Fibroblast of lung (primary cell): ENCODE measurements around the gene AHR. TPM values are rescaled to one million over a fixed set of nuclear protein-coding genes. Genes with fewer than 3 reads are reported as not detected.
"Not testable (repeated sequence)": the region's sequence is repeated elsewhere in the genome, so short reads cannot be mapped to it uniquely, and the experiment has no call there.

Experiments used
- DNase-seq, 2 donors: peaks; one replicate each; pipeline versions ENCODE4 v3.0.0 to v3.0.0-alpha.2; 2010; ENCODE audit warnings: low read depth in 2 of 2
- H2AFZ ChIP-seq: 2 replicates; pipeline ENCODE4 v1.5.1; 2012; ENCODE audit warnings: low read length, control low read depth, inconsistent platforms
- H3K27ac ChIP-seq: 2 replicates; pipeline ENCODE4 v1.5.1; 2011; ENCODE audit warnings: low read length, control low read depth; ENCODE audit not compliant: insufficient read depth
- H3K27me3 ChIP-seq: 2 replicates; pipeline ENCODE4 v1.5.1; 2011; ENCODE audit warnings: mild to moderate bottlenecking, low read length; ENCODE audit not compliant: control insufficient read depth, insufficient read depth
- H3K36me3 ChIP-seq: 2 replicates; pipeline ENCODE4 v1.5.1; 2011; ENCODE audit warnings: low read length; ENCODE audit not compliant: control insufficient read depth, insufficient read depth
- H3K4me1 ChIP-seq: 2 replicates; pipeline ENCODE4 v1.5.1; 2011; ENCODE audit warnings: low read length; ENCODE audit not compliant: control insufficient read depth, insufficient read depth; ENCODE audit errors: extremely low read depth
- H3K4me2 ChIP-seq: 2 replicates; pipeline ENCODE4 v1.5.1; 2011; ENCODE audit warnings: low read length, control low read depth; ENCODE audit not compliant: insufficient read depth; ENCODE audit errors: extremely low read depth
- H3K4me3 ChIP-seq, 4 experiments: fragments of 200-600 bp in 1 of 4; sonication (generic) in 1 of 4; replicated peaks in 1 of 4; 2 replicates each; pipeline ENCODE4 v1.5.1; 2011 to 2016; ENCODE audit warnings: low read length in 4 of 4, low read depth in 3 of 4, mild to moderate bottlenecking in 3 of 4, control low read depth in 2 of 4, inconsistent platforms in 1 of 4, mixed read lengths in 1 of 4; ENCODE audit not compliant: insufficient read depth in 1 of 4; ENCODE audit errors: control extremely low read depth in 1 of 4
- H3K79me2 ChIP-seq: 2 replicates; pipeline ENCODE4 v1.5.1; 2012; ENCODE audit warnings: mild to moderate bottlenecking, low read length, inconsistent platforms; ENCODE audit not compliant: control insufficient read depth, insufficient read depth
- H3K9ac ChIP-seq: 2 replicates; pipeline ENCODE4 v1.5.1; 2011; ENCODE audit warnings: mild to moderate bottlenecking, low read length, control low read depth; ENCODE audit not compliant: insufficient read depth
- H3K9me3 ChIP-seq: 2 replicates; pipeline ENCODE4 v1.5.1; 2012; ENCODE audit warnings: low read depth, low read length; ENCODE audit not compliant: control insufficient read depth, insufficient read depth
- H4K20me1 ChIP-seq: 2 replicates; pipeline ENCODE4 v1.5.1; 2011; ENCODE audit warnings: low read length; ENCODE audit not compliant: control insufficient read depth, insufficient read depth; ENCODE audit errors: extremely low read depth
- CTCF ChIP-seq, 2 donors: IDR thresholded peaks in 1 of 2; conservative IDR thresholded peaks in 1 of 2; 1 replicate in 1 of 2; 2 replicates in 1 of 2; pipeline ENCODE4 v1.5.1; 2011 to 2012; ENCODE audit warnings: low read length in 2 of 2, control low read depth in 1 of 2, inconsistent platforms in 1 of 2, low read depth in 1 of 2, mild to moderate bottlenecking in 1 of 2
- EZH2 ChIP-seq: IDR thresholded peaks from 2 replicates; pipeline ENCODE4 v1.5.1; 2012; ENCODE audit warnings: low read length, control low read depth, mild to moderate bottlenecking; ENCODE audit errors: missing control alignments
- polyA plus RNA-seq, 2 donors: library from polyadenylated mRNA; depleted of rRNA in 1 of 2; stranded (reverse) in 1 of 2; unstranded in 1 of 2; fragments of >200 nt; gene quantifications; 2 replicates each; pipeline ENCODE4 v1.2.1, GENCODE V29; 2011 to 2012; ENCODE audit warnings: missing spikeins in 1 of 2
- total RNA-seq: library from RNA; depleted of rRNA; stranded (reverse); fragments of >200 nt; gene quantifications from 2 replicates; pipeline ENCODE4 v1.2.1, GENCODE V29; 2014

AHR gene
- total and polyA plus RNA-seq, 2 donors (not counting 1 experiment from before 2014, with no cell fraction given), result 15.4 to 84.4 TPM

GRCh38 chr7:17353650-17354419 is 55.4 kb downstream of the AHR start:
- H3K27me3 ChIP-seq, H3K36me3 ChIP-seq, H4K20me1 ChIP-seq, H2AFZ ChIP-seq, DNase-seq, H3K79me2 ChIP-seq, H3K9me3 ChIP-seq, H3K9ac ChIP-seq, H3K4me1 ChIP-seq, H3K4me3 ChIP-seq, H3K27ac ChIP-seq, H3K4me2 ChIP-seq: not testable (repeated sequence)

- Histone ChIP-seq H4K20me1 (no peaks in the 10 kb centered on the region), H3K79me2 (no peaks in the 10 kb centered on the region), H2AFZ (no peak overlapping the region), H3K27ac (no peak overlapping the region), H3K4me2 (no peak overlapping the region), H3K36me3 (no peaks in the 10 kb centered on the region), H3K4me3 (no peak overlapping the region), H3K27me3 (no peaks in the 10 kb centered on the region), H3K4me1 (no peaks in the 10 kb centered on the region), H3K9ac (no peak overlapping the region), H3K9me3 (no peaks in the 10 kb centered on the region)
- TF ChIP-seq CTCF (conservative IDR thresholded peaks at IDR 0.05 in 1 of 2, IDR thresholded peaks at IDR 0.05 in 1 of 2; ENCODE audit: low read depth in 1 of 2, low read length in 2 of 2) (no peak), EZH2 (no peak)
- no peak for DNase-seq
Observed at GRCh38 chr7:17354473-17354872, 56.0 kb downstream of the AHR start.

- no peak overlapping the region for H3K27ac ChIP-seq
- no peaks in the 10 kb centered on the region for H3K9me3 ChIP-seq
- no peak for TF ChIP-seq CTCF (conservative IDR thresholded peaks at IDR 0.05 in 1 of 2, IDR thresholded peaks at IDR 0.05 in 1 of 2; ENCODE audit: low read depth in 1 of 2, low read length in 2 of 2)
- TF ChIP-seq EZH2, result no peak
- H3K4me2 ChIP-seq, result no peak overlapping the region
- no peaks in the 10 kb centered on the region for H4K20me1 ChIP-seq
- no peaks in the 10 kb centered on the region for H3K36me3 ChIP-seq
- H3K9ac ChIP-seq, result no peak overlapping the region
- no peaks in the 10 kb centered on the region for H3K79me2 ChIP-seq
- H3K4me1 ChIP-seq, result no peaks in the 10 kb centered on the region
- H3K27me3 ChIP-seq, result no peaks in the 10 kb centered on the region
- no peak overlapping the region for H2AFZ ChIP-seq
- DNase-seq, result no peak
- no peak overlapping the region for H3K4me3 ChIP-seq
Observed at GRCh38 chr7:17355050-17355449, 56.6 kb downstream of the AHR start.
